Spleen (tissue), 11 donors: ENCODE data around the gene RTN4IP1. TPM values are rescaled to one million over a fixed set of nuclear protein-coding genes. Genes with fewer than 3 reads are reported as not detected.
A peak's percentile ranks its signal among the peaks of the same experiment; 100 is the strongest.

Experiments used
- DNase-seq: peaks from one replicate; pipeline ENCODE4 v3.0.0-alpha.2; 2020
- H3K27ac ChIP-seq, 8 donors: fragments of 200-600 bp; sonication (generic) in 7 of 8; 1 replicate in 4 of 8; 2 replicates in 4 of 8; pipeline versions ENCODE4 v1.5.0 to v1.8.0; 2016 to 2021; ENCODE audit warnings: inconsistent platforms in 4 of 8, mild to moderate bottlenecking in 4 of 8, moderate library complexity in 1 of 8
- H3K27me3 ChIP-seq, 7 donors: fragments of 200-600 bp; sonication (generic) in 6 of 7; replicated peaks in 1 of 7; 1 replicate in 4 of 7; 2 replicates in 3 of 7; pipeline versions ENCODE4 v1.5.0 to v1.8.0; 2016 to 2021; ENCODE audit warnings: inconsistent platforms in 3 of 7, mild to moderate bottlenecking in 1 of 7
- H3K36me3 ChIP-seq, 6 donors: fragments of 200-600 bp; sonication (generic) in 5 of 6; 1 replicate in 4 of 6; 2 replicates in 2 of 6; pipeline versions ENCODE4 v1.5.0 to v1.8.0; 2016 to 2021; ENCODE audit warnings: inconsistent platforms in 2 of 6
- H3K4me1 ChIP-seq, 6 donors: fragments of 200-600 bp; sonication (generic) in 5 of 6; 1 replicate in 3 of 6; 2 replicates in 3 of 6; pipeline versions ENCODE4 v1.5.0 to v1.8.0; 2016 to 2021; ENCODE audit warnings: inconsistent platforms in 3 of 6
- H3K4me3 ChIP-seq, 8 donors: fragments of 200-600 bp; sonication (generic) in 7 of 8; 1 replicate in 4 of 8; 2 replicates in 4 of 8; pipeline versions ENCODE4 v1.5.0 to v1.8.0; 2016 to 2021; ENCODE audit warnings: inconsistent platforms in 4 of 8, mild to moderate bottlenecking in 4 of 8, moderate library complexity in 2 of 8
- H3K9me3 ChIP-seq, 8 donors: fragments of 200-600 bp; sonication (generic) in 7 of 8; 1 replicate in 4 of 8; 2 replicates in 4 of 8; pipeline versions ENCODE4 v1.5.0 to v1.8.0; 2016 to 2021; ENCODE audit warnings: inconsistent platforms in 4 of 8
- POLR2A ChIP-seq, 3 donors: fragments of 450-650 bp; IDR thresholded peaks; one replicate each; pipeline ENCODE4 v1.5.1; 2017; ENCODE audit warnings: antibody characterized with exemption in 3 of 3, mild to moderate bottlenecking in 1 of 3
- POLR2AphosphoS5 ChIP-seq, 3 donors: sonication (generic); formaldehyde crosslinking; IDR thresholded peaks; one replicate each; pipeline ENCODE4 v1.5.1; 2017; ENCODE audit warnings: antibody characterized with exemption in 3 of 3
- WGBS, 5 donors: extraction: QIAGEN DNeasy Blood & Tissue Kit in 3 of 5; methylation state at CpG; one replicate each; pipeline versions ENCODE4 v1.1.5 to v1.1.7; 2013 to 2018; 5-methylcytosine and 5-hydroxymethylcytosine counted together
- intact Hi-C: fragments of 100-400 bp; cut with DNase I; formaldehyde crosslinking; loops from one replicate; pipeline ENCODE4 v1.15.0; 2023; ENCODE audit warnings: low total_unique reads
- polyA plus RNA-seq, 3 donors: library from polyadenylated mRNA; stranded (reverse); fragments of 200-250 nt; gene quantifications; one replicate each; pipeline ENCODE4 v1.2.1, GENCODE V29; 2013
- total RNA-seq, 7 donors: library from RNA; depleted of rRNA in 3 of 7; stranded (reverse); fragments of >200 nt in 3 of 7; fragmentation: NEBNext Ultra II Directional in 4 of 7; extraction: Animal tissue kit (Norgen Biotek cat#: 25700) in 4 of 7; gene quantifications; one replicate each; pipeline versions ENCODE4 v1.1.0 to v1.2.1, GENCODE V29; 2016 to 2021
- TF ChIP-seq, protein P1 (sequence below), 11 experiments: fragments of 200-600 bp in 7 of 11; fragments of 450-650 bp in 4 of 11; sonication (generic) in 4 of 11; IDR thresholded peaks in 8 of 11; conservative IDR thresholded peaks in 3 of 11; 1 replicate in 7 of 11; 2 replicates in 4 of 11; pipeline versions ENCODE4 v1.4.0 to v1.8.0; 2016 to 2021; ENCODE audit warnings: antibody characterized with exemption in 11 of 11, inconsistent platforms in 4 of 11, mild to moderate bottlenecking in 1 of 11
- donor health status: healthy with polysubstance abuse.
- donor health status: DM: no; HTN: no; CAD: no; lungs with moderate emphysema.
- donor health status: DM: no; HTN: no; CAD: no.
- donor health status: Bipolar disorder and iron deficiency.
- donor health status: healthy.
- donor health status: DM: no; HTN: no; CAD: no.
- donor health status: DM: yes; HTN: yes; CAD: no.

RTN4IP1 gene
- total and polyA plus RNA-seq, 10 donors: 3.9 to 9.1 (median 6.6) TPM

DNA sequence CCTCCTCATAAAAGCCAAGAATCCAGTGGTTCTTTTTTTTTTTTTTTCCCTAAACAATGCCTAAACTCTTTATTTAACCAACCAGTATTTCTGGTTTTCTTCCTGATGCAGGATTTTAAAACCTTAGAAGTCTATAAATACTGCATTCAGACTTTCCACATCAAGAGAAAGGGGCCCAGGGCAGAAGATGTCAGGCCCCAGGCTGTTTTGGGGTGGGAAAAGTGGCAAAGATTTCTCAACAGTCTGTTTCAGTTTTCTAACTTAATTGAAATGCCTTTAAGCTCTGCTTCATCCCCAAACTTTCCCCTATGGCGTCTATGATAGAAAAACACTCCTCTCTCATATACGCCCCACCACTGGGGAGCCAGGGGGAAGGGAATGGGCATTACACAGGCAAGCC lies 33.2 kb upstream of the RTN4IP1 start:
- H3K4me1 ChIP-seq: peaks cover 0 to 30% (median 14%) of the 10 kb centered on the region in 6 donors
- H3K27ac ChIP-seq: no peak overlapping the region
- no peak for TF ChIP-seq POLR2AphosphoS5 (IDR thresholded peaks at IDR 0.05)
- TF ChIP-seq, protein P1, sequence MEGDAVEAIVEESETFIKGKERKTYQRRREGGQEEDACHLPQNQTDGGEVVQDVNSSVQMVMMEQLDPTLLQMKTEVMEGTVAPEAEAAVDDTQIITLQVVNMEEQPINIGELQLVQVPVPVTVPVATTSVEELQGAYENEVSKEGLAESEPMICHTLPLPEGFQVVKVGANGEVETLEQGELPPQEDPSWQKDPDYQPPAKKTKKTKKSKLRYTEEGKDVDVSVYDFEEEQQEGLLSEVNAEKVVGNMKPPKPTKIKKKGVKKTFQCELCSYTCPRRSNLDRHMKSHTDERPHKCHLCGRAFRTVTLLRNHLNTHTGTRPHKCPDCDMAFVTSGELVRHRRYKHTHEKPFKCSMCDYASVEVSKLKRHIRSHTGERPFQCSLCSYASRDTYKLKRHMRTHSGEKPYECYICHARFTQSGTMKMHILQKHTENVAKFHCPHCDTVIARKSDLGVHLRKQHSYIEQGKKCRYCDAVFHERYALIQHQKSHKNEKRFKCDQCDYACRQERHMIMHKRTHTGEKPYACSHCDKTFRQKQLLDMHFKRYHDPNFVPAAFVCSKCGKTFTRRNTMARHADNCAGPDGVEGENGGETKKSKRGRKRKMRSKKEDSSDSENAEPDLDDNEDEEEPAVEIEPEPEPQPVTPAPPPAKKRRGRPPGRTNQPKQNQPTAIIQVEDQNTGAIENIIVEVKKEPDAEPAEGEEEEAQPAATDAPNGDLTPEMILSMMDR (IDR thresholded peaks at IDR 0.05 in 8 of 11, conservative IDR thresholded peaks at IDR 0.05 in 3 of 11): no peak
- no peak for TF ChIP-seq POLR2A (IDR thresholded peaks at IDR 0.05)
- peaks cover 2 to 98% (median 49%) of the 10 kb centered on the region in 6 donors for H3K36me3 ChIP-seq
- H3K9me3 ChIP-seq: peaks cover 3 to 20% (median 16%) of the 10 kb centered on the region in 8 donors
- no peak for DNase-seq
- 86 to 97% (median 93%) methylated on average over 2 of the region's 2 CpGs for WGBS, 5 donors
- H3K4me3 ChIP-seq: no peak overlapping the region
- no peaks in the 10 kb centered on the region for H3K27me3 ChIP-seq
- intact Hi-C loops: no loop called here

DNA sequence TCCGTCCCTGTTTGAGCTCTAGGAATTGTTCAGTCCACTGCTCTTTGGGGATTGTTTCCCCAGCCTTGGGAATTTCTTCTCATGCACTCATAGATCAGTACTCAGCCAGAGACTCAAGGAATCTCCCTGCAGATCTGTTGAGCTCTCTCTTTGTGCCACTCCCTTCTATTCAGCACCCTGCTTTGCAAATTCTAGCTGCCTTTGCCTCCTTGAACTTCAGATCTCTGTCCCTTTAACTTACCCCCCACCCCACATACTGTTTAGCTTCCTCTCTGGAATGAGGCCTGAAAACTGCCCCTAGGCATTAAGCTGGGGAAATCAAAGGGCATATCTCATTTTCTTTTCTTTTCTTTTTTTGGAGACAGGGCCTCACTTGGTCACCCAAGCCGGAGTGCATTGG lies 30.6 kb upstream of the RTN4IP1 start:
- TF ChIP-seq POLR2A (IDR thresholded peaks at IDR 0.05) (no peak), POLR2AphosphoS5 (IDR thresholded peaks at IDR 0.05) (no peak)
- TF ChIP-seq, protein P1 (IDR thresholded peaks at IDR 0.05 in 8 of 11, conservative IDR thresholded peaks at IDR 0.05 in 3 of 11): no peak
- Histone ChIP-seq H3K9me3 (peaks cover 3 to 22% (median 19%) of the 10 kb centered on the region in 8 donors), H3K36me3 (peaks cover 13 to 100% (median 71%) of the 10 kb centered on the region in 6 donors), H3K4me1 (peaks cover 0 to 9% (median 0%) of the 10 kb centered on the region in 6 donors), H3K4me3 (no peak overlapping the region), H3K27ac (no peak overlapping the region), H3K27me3 (no peaks in the 10 kb centered on the region)
- no peak for DNase-seq
- intact Hi-C loops: no loop called here
- WGBS, 5 donors: 95 to 97% (median 96%) methylated on average over 2 of the region's 2 CpGs

DNA sequence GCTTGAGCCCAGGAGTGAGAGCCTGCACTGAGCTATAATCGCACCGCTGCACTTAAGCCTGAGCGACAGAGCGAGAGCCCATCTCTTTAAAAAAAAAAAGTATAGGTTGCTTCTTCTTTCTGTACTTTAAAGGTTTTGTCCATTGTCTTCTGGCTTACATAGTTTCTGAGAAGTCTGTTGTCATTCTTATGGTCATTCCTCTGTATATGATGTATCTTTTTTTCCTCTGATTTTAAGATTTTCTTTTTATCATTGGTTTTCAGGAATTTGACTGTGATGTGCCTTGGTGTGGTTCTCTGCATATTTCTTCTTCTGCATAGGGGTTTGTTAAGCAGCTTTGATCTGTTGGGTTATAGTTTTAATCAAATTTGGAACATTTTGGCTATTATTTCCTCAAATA lies 29.2 kb upstream of the RTN4IP1 start:
- no peak overlapping the region for H3K27ac ChIP-seq
- TF ChIP-seq POLR2AphosphoS5 (IDR thresholded peaks at IDR 0.05) (no peak), POLR2A (IDR thresholded peaks at IDR 0.05) (no peak)
- TF ChIP-seq, protein P1 (IDR thresholded peaks at IDR 0.05 in 8 of 11, conservative IDR thresholded peaks at IDR 0.05 in 3 of 11): no peak
- DNase-seq: no peak
- H3K4me3 ChIP-seq: no peak overlapping the region
- H3K36me3 ChIP-seq: peaks cover 13 to 100% (median 77%) of the 10 kb centered on the region in 6 donors
- peaks cover 3 to 22% (median 19%) of the 10 kb centered on the region in 8 donors for H3K9me3 ChIP-seq
- H3K27me3 ChIP-seq: no peaks in the 10 kb centered on the region
- intact Hi-C loops: no loop called here
- 93 to 100% (median 98%) methylated on average over 4 of the region's 4 CpGs for WGBS, 5 donors
- H3K4me1 ChIP-seq: peaks cover 0 to under 1% (median 0%) of the 10 kb centered on the region in 6 donors

DNA sequence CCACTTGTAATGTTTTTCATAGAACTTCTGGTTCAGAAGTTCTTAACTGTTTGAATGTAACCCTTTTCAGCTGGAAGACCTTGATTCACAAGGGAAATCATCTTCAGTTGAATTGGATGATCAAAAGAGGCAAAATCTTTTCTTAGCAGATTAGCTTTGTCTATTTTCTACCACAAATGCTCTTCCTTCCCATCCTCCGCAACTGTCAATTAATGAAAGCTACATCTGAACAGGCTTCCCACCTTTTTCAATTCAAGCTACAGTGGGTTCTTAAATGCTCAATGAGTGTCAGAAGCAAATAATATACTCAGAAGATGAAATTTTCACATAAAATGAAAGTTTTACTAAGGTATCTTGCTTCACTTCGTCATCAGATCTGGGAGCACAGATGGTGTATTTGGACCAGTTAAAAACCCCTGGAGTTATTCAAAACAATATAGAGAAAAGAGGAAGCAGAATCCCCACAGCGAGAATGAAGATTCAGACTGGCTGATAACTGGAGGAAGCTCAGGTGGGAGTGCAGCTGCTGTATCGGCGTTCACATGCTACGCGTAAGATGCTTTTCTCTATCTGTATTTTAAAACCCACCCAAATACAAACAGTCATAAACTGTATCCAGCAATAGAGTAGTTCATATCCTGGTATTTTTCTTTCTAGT lies 19.5 kb upstream of the RTN4IP1 start:
- Histone ChIP-seq H3K4me3 (peak overlapping the region in 7 of 8 donors; percentile 0 to 60 (median 20)), H3K4me1 (peaks cover 0 to 10% (median 3%) of the 10 kb centered on the region in 6 donors), H3K36me3 (peaks cover 5 to 88% (median 50%) of the 10 kb centered on the region in 6 donors), H3K27me3 (no peaks in the 10 kb centered on the region), H3K9me3 (no peaks in the 10 kb centered on the region), H3K27ac (peak overlapping the region in 6 of 8 donors; percentile 36 to 74 (median 67))
- intact Hi-C loops: no loop called here
- DNase-seq: no peak
- TF ChIP-seq POLR2A (IDR thresholded peaks at IDR 0.05) (peak in 1 of 3 donors; percentile 68), POLR2AphosphoS5 (IDR thresholded peaks at IDR 0.05) (peak in 1 of 3 donors; percentile 72)
- TF ChIP-seq, protein P1 (IDR thresholded peaks at IDR 0.05 in 8 of 11, conservative IDR thresholded peaks at IDR 0.05 in 3 of 11): no peak
- WGBS, 5 donors: 64 to 78% (median 72%) methylated on average over 7 of the region's 7 CpGs
